Colonic mucosa (tissue), 4 donors: ENCODE data around the gene TRPM6. TPM values are rescaled to one million over a fixed set of nuclear protein-coding genes. Genes with fewer than 3 reads are reported as not detected.

Experiments
- DNase-seq: peaks from one replicate; pipeline ENCODE4 v3.0.0-alpha.2; 2020
- H3K27ac ChIP-seq: fragments of 200-600 bp; one replicate; pipeline ENCODE4 v1.8.0; 2021
- H3K27me3 ChIP-seq: fragments of 200-600 bp; one replicate; pipeline ENCODE4 v1.8.0; 2021
- H3K36me3 ChIP-seq: fragments of 200-600 bp; one replicate; pipeline ENCODE4 v1.8.0; 2021
- H3K4me1 ChIP-seq: fragments of 200-600 bp; one replicate; pipeline ENCODE4 v1.8.0; 2021; ENCODE audit warnings: mild to moderate bottlenecking
- H3K4me3 ChIP-seq: fragments of 200-600 bp; one replicate; pipeline ENCODE4 v1.8.0; 2021
- H3K9ac ChIP-seq, 2 donors: one replicate each; pipeline ENCODE4 v1.7.0; 2013; ENCODE audit warnings: control low read depth in 2 of 2, low read depth in 2 of 2, low read length in 2 of 2
- H3K9me3 ChIP-seq: fragments of 200-600 bp; one replicate; pipeline ENCODE4 v1.8.0; 2021
- CTCF ChIP-seq: fragments of 200-600 bp; IDR thresholded peaks from one replicate; pipeline ENCODE4 v1.8.0; 2022; ENCODE audit warnings: antibody characterized with exemption, mild to moderate bottlenecking
- intact Hi-C: fragments of 100-400 bp; cut with DNase I; formaldehyde crosslinking; loops from one replicate; pipeline ENCODE4 v1.14.1; 2022
- total RNA-seq, 2 donors: library from RNA; stranded (reverse); fragmentation: NEBNext Ultra II Directional in 1 of 2; extraction: Animal tissue kit (Norgen Biotek cat#: 25700) in 1 of 2; gene quantifications; one replicate each; pipeline ENCODE4 v1.2.1, GENCODE V29; 2021
- donor health status: healthy.
- donor health status: DM: no; HTN: no; CAD: no.
- donor health status: DM: no; HTN: no; CAD: no.

The TRPM6 gene
- total RNA-seq, 2 donors from 2014 or later, result 15.1 to 44.1 TPM

DNA sequence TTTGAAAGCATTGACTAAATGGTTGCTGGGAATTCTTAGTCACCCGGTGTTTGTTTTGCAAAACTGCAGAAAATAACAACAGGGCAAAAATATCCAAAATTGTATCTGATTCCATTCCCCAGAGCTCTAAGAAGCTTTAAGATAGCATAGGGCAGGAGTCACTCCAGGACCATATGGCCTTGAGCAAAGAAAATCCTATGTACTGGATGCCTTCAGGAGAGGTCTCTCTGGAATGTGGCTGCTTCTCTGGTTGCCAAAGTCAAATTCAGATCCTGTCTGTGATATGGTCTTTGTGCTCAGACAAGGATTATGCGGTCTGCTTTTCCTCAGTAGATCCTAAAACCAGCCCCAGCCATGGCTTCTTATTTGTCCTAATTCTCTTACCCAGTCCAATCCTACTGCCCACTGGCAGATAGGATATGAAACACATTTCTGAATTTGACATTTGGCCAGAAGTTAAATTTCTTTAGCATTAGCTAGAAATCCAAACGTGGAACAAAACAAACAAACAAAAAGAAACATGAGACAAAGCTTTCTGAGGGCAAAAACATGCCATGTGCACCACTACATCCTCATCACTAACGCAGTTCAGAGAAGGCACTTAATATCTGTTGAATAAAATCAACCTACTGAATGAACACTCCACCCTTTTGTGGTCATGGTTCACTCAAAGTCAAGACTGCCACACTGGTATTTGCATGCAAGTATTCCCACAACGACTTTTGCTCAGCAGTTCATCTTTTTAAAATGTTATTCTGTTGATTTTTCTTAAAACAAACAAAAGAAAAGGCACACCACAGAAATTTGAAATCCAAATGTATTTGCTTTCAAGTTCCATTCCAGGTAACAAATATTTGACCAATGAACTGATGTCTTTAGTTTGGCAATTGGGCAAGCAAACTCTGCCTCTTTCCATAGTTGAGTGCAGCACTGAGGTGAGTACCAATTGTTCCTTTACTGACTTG is 165.7 kb downstream of the TRPM6 start:
- no peak overlapping the region for H3K4me3 ChIP-seq
- H3K9me3 ChIP-seq, result no peaks in the 10 kb centered on the region
- no peak for DNase-seq
- no peaks in the 10 kb centered on the region for H3K4me1 ChIP-seq
- no peaks in the 10 kb centered on the region for H3K27me3 ChIP-seq
- intact Hi-C loops, result no loop called here
- no peak overlapping the region for H3K9ac ChIP-seq
- no peak overlapping the region for H3K27ac ChIP-seq
- H3K36me3 ChIP-seq, result no peaks in the 10 kb centered on the region
- no peak for TF ChIP-seq CTCF

- no peak for DNase-seq
- H3K4me1 ChIP-seq, result no peaks in the 10 kb centered on the region
- no peaks in the 10 kb centered on the region for H3K36me3 ChIP-seq
- intact Hi-C loops, result no loop called here
- no peak overlapping the region for H3K27ac ChIP-seq
- H3K4me3 ChIP-seq, result no peak overlapping the region
- H3K9ac ChIP-seq, result no peak overlapping the region
- H3K27me3 ChIP-seq, result no peaks in the 10 kb centered on the region
- TF ChIP-seq CTCF, result no peak
- H3K9me3 ChIP-seq, result no peaks in the 10 kb centered on the region
Measured at GRCh38 chr9:74719306-74719705, 168.4 kb downstream of the TRPM6 start.

- no peaks in the 10 kb centered on the region for H3K27me3 ChIP-seq
- H3K36me3 ChIP-seq, result no peaks in the 10 kb centered on the region
- no peak overlapping the region for H3K27ac ChIP-seq
- H3K9me3 ChIP-seq, result no peaks in the 10 kb centered on the region
- no peak overlapping the region for H3K4me3 ChIP-seq
- intact Hi-C loops, result no loop called here
- no peak for DNase-seq
- H3K4me1 ChIP-seq, result no peaks in the 10 kb centered on the region
- no peak overlapping the region for H3K9ac ChIP-seq
- no peak for TF ChIP-seq CTCF
Measured at GRCh38 chr9:74718709-74719108, 169.0 kb downstream of the TRPM6 start.

GRCh38 chr9:74711341-74711740 is 176.4 kb downstream of the TRPM6 start:
- no peak for DNase-seq
- H3K9ac ChIP-seq, result no peak overlapping the region
- H3K4me1 ChIP-seq, result no peaks in the 10 kb centered on the region
- no peak overlapping the region for H3K27ac ChIP-seq
- no peak for TF ChIP-seq CTCF
- no peak overlapping the region for H3K4me3 ChIP-seq
- H3K9me3 ChIP-seq, result no peaks in the 10 kb centered on the region
- no peaks in the 10 kb centered on the region for H3K36me3 ChIP-seq
- intact Hi-C loops, result no loop called here
- no peaks in the 10 kb centered on the region for H3K27me3 ChIP-seq

- TF ChIP-seq CTCF, result no peak
Measured at GRCh38 chr9:74697535-74697934, 190.2 kb downstream of the TRPM6 start.

More at GRCh38 chr9:74697535-74697934, 190.2 kb downstream of the TRPM6 start:
- H3K27me3 ChIP-seq, result no peaks in the 10 kb centered on the region
- intact Hi-C loops, result no loop called here
- H3K27ac ChIP-seq, result no peak overlapping the region
- no peak overlapping the region for H3K9ac ChIP-seq
- H3K4me3 ChIP-seq, result no peak overlapping the region
- no peaks in the 10 kb centered on the region for H3K9me3 ChIP-seq
- H3K36me3 ChIP-seq, result no peaks in the 10 kb centered on the region
- no peak for DNase-seq
- no peaks in the 10 kb centered on the region for H3K4me1 ChIP-seq
